Measurements from ENCODE around the gene LINC00237.

The LINC00237 gene

DNA sequence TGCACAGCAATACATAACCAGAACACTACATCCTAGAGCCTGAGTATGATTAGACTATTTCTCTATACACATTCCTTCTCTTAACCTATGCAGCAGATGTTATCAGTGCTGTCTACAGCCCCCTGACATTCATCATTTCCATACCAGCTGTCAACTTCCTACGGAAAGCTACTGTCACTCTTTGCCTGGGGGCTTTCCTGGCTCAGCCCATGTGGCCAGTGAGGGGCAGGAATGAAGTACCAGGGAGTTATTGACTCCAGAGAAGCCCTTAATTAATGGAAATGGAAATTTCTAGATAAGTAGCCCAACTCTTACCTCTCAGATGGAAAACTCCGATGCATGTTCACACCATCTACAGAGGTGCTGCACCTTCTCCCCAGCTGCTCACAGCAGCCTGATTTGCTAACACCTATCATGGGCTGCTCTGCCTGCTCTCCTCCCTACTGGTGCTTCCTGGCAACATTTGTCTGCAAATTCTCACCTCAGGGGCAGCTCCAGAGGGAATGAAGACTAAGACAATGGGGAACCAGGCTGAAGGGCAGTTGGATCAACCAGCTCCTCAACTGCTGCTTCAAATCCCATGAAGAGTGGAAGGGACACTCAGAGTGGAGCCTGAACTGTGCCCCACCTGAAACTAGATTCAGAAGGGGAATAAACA, 59.6 kb downstream of the LINC00237 start:
- no peak for DNase-seq
